ENCODE measurements around the gene SCO1.
"Not testable (repeated sequence)": the region's sequence is repeated elsewhere in the genome, so short reads cannot be mapped to it uniquely, and the experiment has no call there.

The SCO1 gene

DNA sequence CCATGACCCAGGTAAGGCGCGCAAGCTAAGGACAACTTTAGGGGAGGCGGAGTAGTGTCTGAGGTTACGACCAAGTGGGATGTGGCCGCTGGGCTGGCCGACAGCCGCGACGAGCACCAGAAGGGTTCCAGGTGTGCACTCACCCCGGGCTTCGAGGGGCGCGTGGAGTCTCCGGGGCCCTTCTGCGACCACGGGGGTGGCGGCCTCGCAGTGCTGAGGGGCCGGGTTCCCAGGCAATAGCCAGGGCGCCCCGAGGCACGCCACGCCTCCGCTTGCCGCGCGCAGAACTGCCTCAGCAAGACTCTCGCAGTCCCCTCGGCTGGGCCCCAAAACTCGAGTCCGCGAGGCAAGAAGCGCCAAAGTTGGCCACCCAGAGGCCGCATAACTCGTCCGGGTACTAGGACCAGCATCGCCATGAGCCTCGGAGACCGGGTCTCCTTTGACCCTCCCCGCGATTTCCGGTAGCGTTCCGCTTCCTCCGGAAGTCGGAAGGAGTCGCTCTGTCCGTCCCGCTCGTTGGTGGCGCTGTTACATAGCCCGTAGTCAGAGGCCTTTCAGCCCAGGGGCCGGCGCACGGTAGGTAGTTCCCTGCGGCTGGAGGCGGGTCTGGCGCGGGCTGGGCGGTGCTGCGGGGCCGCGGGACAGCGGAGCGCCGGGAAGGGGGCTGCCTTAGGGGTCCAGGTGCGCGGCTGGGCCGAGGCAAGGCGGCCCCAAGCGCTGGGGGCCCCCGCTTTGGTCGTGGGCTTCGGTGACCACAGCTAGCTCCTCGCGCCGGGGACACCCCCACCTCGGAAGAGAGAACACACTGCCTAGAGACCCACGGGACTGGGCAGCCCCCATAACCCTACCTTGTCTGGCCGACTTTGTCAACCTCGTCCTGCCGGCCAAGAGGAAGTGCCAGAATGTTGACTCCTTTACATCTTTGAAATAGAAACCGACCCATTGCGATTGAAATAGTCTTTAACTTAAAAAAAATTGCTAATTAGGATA lies at the start of gene SCO1, which contains the start of gene ADPRM:
Gene SCO1, minus strand, starts transcription at position 442 of the 990 bp plus-strand sequence. Its CDS starts 26 bp downstream, at position 416.
Gene ADPRM, plus strand, starts transcription at position 503 of the 990 bp plus-strand sequence. CDS start 7,333 bp downstream, outside the sequence.
- DNase-seq (ENCODE audit: low spot score): peak; percentile 95

DNA sequence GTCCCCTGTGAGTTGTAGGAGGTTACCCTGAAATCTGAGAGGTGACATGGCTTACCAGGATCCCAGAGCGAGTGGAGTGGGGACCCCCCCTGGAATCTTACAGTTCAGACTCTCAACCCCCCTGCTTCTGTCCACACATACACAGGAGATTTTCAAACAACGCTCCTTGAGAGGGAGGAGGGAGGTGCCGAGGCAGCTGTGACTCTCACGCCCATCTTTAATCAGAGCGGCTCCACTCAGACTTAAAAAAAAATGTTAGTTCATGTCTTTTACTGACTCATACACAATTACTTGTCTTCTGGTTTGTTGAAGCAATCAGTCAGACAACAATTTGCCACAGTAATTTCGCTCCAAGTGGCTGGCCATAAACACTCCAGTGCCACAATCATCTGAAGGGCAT lies 47.9 kb upstream of the SCO1 start:
- no peak for DNase-seq (ENCODE audit: low spot score)

DNA sequence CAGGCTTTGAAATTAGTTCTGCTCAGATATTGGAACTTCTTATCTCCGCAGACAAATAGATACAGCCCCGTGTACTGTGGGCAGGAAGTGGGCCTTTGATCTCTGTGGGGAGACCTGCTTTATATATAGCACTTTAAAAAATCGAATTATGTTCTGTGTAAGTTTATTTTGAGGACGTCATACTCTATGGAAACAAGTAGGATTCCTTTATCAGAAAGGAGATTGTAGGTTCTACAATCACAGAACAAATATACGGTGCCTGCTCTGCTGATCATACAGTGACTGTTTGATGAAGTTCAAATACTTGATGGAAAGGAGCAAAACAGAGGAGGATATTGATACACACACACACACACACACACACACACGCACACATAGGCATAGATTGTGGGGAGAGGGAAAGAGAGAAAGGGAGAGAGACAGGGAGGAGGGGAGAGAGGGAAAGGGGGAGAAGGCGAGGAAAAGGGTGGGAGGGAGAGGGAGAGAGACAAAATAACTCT lies 47.2 kb upstream of the SCO1 start:
- DNase-seq (ENCODE audit: low spot score): no peak

DNA sequence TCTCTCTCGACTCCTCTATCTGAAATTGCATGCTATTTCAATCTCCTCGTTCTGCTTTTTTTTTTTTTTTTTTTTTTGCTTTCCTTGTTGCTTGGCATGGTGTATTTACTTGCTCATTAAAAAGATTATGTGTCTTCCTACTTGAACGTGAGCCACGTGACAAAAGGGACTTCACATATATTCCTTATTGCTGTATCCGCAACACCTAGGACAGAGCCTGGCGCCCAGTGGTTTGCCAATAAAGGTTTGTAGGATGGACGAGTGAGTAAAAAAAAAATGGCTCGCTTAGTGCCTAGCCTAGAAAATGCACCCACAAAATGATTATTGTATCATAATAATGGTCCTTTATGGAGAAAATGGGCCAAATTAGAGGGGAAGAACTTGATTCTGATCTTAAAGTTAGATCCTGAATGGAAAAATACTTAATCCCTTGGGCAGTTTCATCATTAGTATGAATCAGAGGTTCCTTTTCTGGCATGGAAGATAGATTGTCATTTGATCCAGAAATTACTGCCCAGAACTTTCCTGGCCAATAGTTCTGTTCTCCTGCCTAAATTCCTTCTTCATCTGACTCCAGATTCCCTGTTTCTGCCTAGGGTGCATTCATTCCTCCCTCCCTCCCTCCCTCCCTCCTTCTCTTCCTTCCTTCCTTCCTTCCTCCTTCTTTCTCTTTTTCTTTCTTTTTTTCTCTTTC lies 46.1 kb upstream of the SCO1 start:
- DNase-seq (ENCODE audit: low spot score): no peak

DNA sequence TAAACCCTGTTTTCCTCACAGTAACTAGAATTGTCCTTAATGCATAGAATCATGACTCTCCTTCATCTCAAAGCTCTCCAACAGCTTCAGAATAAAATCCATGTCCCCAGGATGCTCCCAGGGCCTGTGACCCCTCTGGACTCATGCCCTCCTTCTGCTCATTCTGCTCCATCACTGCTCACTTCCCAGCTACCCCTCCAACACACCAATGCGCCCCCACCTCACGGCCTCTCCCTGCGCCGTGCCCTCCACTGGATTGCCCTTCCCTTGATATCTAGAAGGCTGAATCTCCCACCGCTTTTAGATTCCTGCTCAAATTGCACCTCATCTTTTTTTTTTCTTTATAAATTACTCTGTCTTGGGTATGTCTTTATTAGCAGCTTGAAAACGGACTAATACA lies 45.1 kb upstream of the SCO1 start:
- no peak for DNase-seq (ENCODE audit: low spot score)

DNA sequence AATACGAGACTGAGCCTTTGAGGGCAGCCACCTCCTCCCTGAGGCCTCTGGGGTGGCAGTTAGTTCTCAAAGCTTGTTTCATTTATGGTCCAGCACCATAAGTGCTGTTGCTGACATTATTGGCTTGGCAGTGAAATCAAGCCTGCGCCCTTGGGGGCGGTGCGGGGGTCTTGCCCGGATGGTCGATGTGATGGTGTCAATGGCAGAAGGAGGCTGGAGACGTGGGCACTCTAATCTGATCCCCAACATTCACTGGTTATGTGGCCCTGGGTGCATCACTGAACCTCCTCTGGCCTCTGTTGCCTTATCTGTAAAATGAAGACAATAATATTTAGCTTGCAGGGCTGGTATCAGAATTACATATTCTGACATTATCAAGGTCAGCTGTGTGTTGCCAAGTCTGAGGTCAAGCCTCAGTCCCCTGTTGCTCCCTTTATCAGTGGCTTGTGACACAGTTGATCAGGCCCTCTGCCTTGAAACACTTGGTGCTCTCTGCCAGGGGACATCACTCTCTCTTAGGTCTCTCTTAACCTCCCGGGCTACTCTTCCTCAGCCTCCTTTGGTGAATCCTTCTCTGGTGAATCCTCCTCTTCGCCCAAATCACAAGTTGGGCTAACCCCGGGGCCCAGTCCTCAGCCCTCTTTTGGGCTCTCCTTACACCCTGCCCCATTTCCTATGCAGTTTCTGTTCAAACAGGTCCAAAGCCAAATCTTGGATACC lies 44.2 kb upstream of the SCO1 start:
- no peak for DNase-seq (ENCODE audit: low spot score)

DNA sequence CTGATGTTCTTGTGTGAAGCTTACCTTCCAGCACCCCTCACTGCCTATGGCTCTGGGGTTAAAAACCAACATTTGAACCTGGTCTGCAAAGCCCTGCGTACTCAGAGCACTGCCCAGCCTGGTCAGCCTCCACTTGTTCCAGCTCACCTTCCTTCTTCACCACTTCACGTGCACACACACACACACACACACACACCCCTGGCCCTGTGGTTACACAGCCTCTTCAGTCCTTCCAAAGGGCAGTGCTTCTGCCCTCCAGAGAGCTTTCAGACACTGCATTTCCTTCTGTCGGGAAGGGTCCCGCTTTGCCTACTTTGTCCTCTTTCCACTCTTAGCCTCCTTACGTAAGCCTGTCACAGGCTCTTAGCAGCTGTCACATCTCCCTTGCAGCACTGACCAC lies 42.1 kb upstream of the SCO1 start:
- no peak for DNase-seq (ENCODE audit: low spot score)

DNA sequence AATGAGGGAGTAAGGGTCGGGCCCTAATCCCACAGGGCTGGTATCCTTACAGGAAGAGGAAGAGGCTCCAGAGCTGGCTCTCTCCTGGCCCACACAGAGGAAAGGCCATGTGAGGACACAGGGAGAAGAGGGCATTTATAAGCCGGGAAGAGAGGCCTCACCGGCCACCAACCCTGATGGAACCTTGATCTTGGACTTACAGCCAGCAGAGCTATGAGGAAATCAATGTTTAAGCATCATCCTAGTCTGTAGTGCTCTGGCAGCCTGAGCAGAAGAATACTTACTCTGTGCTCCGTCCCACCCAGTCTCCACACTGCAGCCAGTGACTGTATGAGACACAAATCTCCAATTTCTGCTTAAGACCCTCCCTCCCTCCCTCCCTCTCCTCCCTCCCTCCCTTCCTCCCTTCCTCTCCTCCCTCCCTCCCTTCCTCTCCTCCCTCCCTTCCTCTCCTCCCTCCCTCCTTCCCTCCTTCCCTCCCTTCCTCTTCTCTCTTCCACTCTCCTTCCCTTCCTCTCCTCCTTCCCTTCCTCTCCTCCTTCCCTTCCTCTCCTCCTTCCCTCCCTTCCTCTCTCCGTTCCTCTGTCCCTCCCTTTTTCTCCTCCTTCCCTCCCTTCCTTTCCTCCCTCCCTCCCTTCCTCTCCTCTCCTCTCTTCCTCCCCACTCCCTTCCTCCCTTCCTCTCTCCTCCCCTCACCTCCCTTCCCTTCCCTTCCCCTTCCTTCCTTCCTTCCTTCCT lies 41.4 kb upstream of the SCO1 start:
- DNase-seq (ENCODE audit: low spot score): no peak

DNA sequence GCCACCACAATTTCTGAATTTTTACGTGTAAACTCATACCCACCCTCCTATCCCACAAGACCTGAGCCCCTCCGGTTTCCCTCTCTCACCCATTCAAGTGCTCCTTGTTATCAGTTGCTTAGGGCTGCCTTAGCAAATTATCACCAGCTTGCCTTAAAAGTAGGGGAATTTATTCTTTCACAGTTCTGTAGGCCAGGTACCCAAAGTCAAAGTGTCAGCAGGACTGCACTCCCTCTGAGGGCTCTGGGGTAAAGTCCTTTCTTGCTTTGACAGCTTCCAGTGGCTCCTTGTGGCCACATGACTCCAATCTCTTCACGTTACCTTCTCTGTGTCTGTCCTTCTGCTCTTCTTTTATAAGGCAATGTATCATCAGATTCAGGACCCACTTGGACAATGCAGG lies 40.4 kb upstream of the SCO1 start:
- DNase-seq (ENCODE audit: low spot score): no peak

DNA sequence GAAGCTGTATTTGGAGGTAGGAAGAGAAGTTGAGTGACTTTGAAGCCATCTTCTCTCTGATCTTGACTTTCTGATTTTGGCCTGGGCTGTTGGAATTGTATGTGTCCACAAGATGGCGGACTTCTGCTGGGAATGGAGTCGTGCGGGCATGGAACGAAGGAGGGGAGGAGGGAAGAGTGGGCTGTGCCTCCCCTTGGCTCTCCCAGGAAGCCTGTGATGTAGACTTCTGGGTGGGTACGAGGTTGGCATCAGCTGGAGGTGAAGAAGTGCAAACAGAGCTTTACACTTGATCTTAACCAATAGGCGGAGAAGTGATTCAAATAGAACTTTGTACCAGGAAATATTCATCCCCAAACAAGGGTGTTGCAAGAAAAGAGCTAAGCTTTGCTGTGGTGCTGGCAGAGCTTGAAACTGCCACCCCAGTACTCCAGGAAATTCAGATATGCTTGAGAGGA lies 39.9 kb upstream of the SCO1 start:
- peak; percentile 65 for DNase-seq (ENCODE audit: low spot score)

DNA sequence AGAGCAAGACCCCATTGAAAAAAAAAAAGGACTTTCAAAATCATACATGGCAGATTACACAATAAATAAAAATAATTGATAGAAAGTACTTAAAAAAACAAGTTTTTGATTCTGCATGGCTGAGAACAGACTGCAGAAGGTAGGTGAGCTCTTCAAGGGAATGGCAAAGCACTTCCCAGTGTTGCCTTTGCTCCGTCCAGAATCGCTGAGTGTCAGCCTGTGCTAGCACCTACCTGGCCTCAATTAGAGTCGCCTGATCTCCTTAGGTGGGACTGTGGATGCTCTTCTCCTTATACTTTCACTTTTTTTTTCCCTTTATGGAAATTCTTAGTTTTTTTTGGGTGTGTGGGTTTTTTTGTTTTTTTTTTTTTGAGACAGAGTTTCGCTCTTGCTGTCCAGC lies 38.5 kb upstream of the SCO1 start:
- DNase-seq (ENCODE audit: low spot score): no peak

DNA sequence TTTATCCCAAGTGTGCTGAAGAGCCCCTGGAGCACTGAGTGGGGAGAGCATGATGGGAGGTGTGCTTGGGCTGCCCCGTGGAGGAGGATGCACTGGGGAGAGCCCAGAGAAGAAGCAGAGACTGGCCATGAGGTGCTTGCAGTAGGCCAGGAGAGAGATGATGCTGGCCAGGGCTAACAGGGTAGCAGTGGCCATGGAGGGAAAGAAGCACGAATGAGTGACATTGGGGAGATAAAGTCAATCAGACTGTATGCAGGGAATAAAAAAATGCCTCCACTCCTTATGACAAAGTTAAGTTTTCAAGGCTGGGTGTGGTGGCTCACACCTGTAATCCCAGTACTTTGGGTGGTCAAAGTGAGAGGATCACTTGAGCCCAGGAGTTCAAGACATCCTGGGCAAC lies 37.9 kb upstream of the SCO1 start:
- DNase-seq (ENCODE audit: low spot score): no peak

DNA sequence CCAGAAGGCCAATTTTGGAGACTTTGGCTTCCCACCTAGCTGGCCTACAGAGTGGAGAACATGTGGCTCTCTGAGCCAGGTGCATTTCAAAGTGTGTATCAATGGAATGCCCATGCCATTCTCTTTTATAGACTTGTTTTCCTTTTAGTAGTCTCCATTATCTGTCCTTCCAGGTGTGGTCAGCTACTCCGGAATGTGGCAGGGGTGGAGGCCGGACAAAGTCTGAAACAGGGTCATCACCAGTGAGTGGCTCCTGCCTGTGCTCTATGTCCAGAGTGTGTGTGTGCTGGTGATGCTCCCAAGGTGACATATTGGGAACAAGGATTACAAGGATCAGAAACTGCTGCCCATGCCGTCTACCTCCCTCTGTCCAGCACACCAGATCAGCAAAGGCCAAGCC lies 36.3 kb upstream of the SCO1 start:
- no peak for DNase-seq (ENCODE audit: low spot score)

DNA sequence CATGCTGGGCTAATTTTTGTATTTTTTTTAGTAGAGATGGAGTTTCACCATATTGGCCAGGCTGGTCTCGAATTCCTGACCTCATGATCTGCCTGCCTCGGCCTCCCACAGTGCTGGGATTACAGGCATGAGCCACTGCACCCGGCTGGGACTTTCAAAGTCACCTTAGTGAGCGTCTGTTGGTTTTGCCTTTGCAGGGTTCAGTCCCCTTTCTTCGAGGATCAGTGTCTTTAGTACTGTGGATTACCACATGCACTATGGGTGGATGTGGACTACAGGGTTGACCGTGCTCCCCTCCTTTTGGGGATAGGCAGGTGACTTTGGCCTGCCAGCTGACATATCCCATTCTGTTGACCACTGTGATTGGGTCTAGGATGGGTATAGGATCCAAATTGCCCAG lies 34.8 kb upstream of the SCO1 start:
- not testable (repeated sequence) for DNase-seq (ENCODE audit: low spot score)

DNA sequence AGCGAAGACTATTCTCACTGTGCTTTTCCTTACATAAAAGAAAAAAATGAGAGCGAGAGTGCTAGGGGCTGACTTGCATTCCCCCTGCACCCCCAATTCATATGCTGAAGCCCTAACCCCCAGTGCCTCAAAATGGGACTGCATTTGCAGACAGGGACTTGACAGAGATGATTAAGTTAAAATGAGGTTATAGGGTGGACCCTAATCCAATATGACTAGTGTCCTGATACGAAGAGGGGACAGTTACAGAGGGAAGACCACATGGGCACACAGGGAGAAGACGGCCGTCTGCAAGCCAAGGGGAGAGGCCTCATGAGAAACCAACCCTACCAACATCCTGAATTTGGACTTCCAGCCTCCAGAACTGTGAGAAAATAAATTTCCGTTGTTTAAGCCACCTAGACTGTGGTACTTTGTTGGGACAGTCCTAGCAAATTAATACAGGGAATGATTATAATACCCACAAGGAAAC lies 34.1 kb upstream of the SCO1 start:
- DNase-seq (ENCODE audit: low spot score): no peak

DNA sequence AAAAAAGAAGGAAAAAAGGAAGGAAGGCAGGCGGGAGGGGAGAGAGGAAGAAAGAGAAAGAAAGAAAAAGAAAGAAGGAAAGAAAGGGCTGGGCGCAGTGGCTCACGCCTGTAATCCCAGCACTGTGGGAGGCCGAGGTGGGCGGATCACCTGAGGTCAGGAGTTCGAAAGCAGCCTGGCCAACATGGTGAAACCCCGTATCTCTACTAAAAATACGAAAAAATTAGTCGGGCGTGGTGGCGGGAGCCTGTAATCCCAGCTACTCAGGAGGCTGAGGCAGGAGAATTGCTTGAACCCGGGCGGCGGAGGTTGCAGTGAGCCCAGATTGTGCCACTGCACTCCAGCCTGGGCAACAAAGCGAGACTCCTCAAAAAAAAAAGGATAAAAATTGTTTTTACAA lies 32.9 kb upstream of the SCO1 start:
- not testable (repeated sequence) for DNase-seq (ENCODE audit: low spot score)

DNA sequence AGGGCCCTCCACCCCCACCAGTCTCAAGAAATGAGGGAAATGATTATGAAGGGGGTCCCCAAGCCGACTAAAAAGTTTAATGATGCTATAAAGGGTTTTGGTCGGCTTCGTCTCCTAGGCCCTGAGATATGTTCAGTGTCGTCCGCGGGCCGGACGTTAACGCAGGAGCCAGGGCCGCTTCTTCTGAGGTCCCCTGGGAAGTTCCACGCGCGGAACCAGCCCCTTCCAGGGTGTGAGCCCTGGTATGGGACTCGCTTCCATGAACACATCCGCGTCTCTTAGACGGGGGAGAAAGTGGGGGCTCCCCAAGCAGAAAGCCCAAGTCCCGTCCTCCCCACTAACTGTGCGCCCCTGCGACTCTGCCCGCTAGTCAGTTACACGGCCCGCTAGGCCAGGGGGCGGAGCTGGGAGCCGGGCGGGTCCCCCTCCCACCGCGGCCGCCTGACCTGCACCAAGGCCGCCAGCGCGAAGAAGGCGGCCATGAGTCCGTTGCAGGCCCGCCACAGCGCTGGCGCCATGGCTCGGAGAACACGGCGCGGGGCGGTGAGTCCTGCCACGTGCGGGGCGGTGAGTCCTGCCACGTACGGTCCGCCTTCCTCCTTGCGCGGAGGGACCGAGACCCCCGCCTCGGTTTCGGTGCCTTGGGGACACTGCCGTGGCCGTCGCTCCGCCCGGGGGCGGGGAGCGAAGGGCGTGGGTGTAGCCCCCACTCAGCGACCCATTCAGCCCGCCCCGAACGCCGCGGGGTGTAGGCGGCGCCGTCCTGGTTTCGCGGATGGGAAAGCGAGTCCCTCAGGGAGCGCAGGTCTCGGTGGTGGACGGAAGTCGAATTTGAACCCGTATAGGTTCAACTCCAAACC lies 32.2 kb upstream of the SCO1 start, which contains the start of gene TMEM220:
Gene TMEM220, minus strand, starts transcription at position 690 of the 860 bp plus-strand sequence. Its CDS starts 172 bp downstream, at position 518.
- peak; percentile 75 for DNase-seq (ENCODE audit: low spot score)

DNA sequence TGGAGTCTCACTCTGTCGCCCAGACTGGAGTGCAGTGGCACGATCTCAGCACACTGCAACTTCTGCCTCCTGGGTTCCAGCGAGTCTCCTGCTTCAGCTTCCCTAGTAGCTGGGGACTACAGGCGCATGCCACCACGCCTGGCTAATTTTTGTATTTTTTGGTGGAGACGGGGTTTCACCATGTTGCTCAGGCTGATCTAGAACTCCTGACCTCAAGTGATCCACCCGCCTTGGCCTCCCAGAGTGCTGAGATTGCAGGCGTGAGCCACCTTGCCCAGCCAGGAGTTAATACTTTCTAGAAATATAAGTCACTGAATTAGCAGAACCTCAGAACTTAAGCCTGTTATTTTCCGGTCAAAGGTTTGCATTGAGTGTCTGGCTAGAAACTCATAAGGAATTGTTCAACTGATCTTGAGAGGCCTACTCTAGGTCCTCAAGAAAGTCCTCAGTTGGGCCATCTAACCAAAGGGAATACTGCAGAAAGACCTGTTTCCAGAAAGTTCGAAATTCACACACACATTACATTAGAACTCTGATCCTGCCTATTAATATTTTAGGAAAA lies 31.1 kb upstream of the SCO1 start:
- DNase-seq (ENCODE audit: low spot score): no peak

DNA sequence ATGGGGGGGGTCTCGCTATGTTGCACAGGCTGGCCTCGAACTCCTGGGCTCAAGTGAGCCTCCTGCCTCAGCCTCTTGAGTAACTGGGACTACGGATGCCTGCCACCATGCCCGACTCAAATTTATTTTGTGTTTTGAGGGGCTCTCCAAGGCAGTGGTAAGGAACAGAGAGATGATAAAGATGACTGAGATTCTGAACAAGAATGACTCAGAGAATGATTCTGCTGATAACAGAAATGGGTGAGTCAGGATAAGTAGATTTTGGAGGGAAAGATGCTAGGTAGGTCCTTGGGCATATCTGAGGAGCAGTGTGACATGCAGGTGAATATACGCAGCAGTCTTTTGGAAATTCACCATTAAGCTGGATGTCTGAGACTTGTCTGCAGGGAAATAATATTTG lies 29.9 kb upstream of the SCO1 start:
- no peak for DNase-seq (ENCODE audit: low spot score)

DNA sequence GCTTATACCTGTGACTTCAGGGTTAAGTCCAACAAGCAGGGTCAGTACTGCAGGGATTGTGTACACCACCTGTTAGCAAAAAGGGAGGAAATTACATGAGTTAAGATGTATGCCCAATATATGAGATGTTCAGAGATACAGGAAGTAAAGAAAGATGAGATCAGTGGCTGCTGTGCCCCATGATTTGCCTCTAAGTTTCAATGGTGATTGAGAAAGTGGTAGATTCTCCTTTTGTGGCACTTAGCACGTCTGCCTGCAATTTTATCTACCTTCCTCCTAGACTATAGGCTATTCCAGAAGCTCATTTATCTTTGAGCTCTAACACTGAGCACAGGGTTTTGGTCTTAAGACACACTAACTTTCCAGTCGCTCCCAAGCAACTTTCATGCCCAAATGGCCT lies 28.9 kb upstream of the SCO1 start:
- no peak for DNase-seq (ENCODE audit: low spot score)
